ENCODE results near the gene RPP25. TPM values are rescaled to one million over a fixed set of nuclear protein-coding genes. Genes with fewer than 3 reads are reported as not detected.

Gene RPP25
- total and polyA plus RNA-seq, 2 of the 13 experiments (the other 11 are each of a cell fraction or from before 2014, with no cell fraction given) = 0.05 to 0.11 TPM

- TF ChIP-seq ZNF761 (CRISPR knock-in tag; conservative IDR thresholded peaks at IDR 0.05) (no peak), SAP130 (CRISPR knock-in tag; IDR thresholded peaks at IDR 0.05; ENCODE audit: low read depth) (peak; percentile 52), PHB2 (IDR thresholded peaks at IDR 0.05; ENCODE audit: partially characterized antibody) (no peak), HOMEZ (CRISPR knock-in tag; IDR thresholded peaks at IDR 0.05; ENCODE audit: low read depth) (0 out of 2 replicates have a peak, but pooled peaks have one; percentile 39), GPBP1L1 (CRISPR knock-in tag; IDR thresholded peaks at IDR 0.05) (no peak), ARNT (IDR thresholded peaks at IDR 0.05) (no peak), MAFK (conservative IDR thresholded peaks at IDR 0.05 in 1 of 2, IDR thresholded peaks at IDR 0.05 in 1 of 2; ENCODE audit: low read length in 2 of 2) (no peak), ZNF383 (CRISPR knock-in tag; IDR thresholded peaks at IDR 0.05; ENCODE audit: borderline replicate concordance) (no peak), RXRB (CRISPR knock-in tag; IDR thresholded peaks at IDR 0.05; ENCODE audit: borderline replicate concordance) (peak; percentile 30; the same call in 1 of the 2 replicates), THAP11 (CRISPR knock-in tag; IDR thresholded peaks at IDR 0.05) (peak; percentile 57), ZNF484 (CRISPR knock-in tag; IDR thresholded peaks at IDR 0.05; ENCODE audit: borderline replicate concordance, low read depth) (no peak), CBX1 (IDR thresholded peaks at IDR 0.05; ENCODE audit: low read depth) (no peak), ONECUT2 (CRISPR knock-in tag; IDR thresholded peaks at IDR 0.05) (no peak), SMARCE1 (IDR thresholded peaks at IDR 0.05; ENCODE audit: borderline replicate concordance) (no peak), DRAP1 (CRISPR knock-in tag; IDR thresholded peaks at IDR 0.05) (0 out of 2 replicates have a peak, but pooled peaks have one; percentile 28), ZNF263 (CRISPR knock-in tag; IDR thresholded peaks at IDR 0.05) (no peak), PHF21A (CRISPR knock-in tag; IDR thresholded peaks at IDR 0.05) (no peak), ZBTB42 (CRISPR knock-in tag; IDR thresholded peaks at IDR 0.05) (no peak), ZNF788 (CRISPR knock-in tag; IDR thresholded peaks at IDR 0.05; ENCODE audit: borderline replicate concordance) (no peak), ZBED4 (CRISPR knock-in tag; IDR thresholded peaks at IDR 0.05; ENCODE audit: borderline replicate concordance) (peak; percentile 37; the same call in 1 of the 2 replicates), TSC22D2 (CRISPR knock-in tag; IDR thresholded peaks at IDR 0.05; ENCODE audit: borderline replicate concordance) (no peak), ZNF878 (CRISPR knock-in tag; IDR thresholded peaks at IDR 0.05) (no peak), ZNF256 (CRISPR knock-in tag; conservative IDR thresholded peaks at IDR 0.05) (no peak)
Measured at GRCh38 chr15:74950078-74950908, 6.3 kb downstream of the RPP25 start (continued).

Measured in HepG2 (cell line).